8988T (cell line): Measurements from ENCODE around the gene UNC93A.
"Not testable (repeated sequence)": the region's sequence is repeated elsewhere in the genome, so short reads cannot be mapped to it uniquely, and the experiment has no call there.

Experiments
- DNase-seq: peaks from one replicate; pipeline ENCODE4 v3.0.0; 2011

The UNC93A gene

DNA sequence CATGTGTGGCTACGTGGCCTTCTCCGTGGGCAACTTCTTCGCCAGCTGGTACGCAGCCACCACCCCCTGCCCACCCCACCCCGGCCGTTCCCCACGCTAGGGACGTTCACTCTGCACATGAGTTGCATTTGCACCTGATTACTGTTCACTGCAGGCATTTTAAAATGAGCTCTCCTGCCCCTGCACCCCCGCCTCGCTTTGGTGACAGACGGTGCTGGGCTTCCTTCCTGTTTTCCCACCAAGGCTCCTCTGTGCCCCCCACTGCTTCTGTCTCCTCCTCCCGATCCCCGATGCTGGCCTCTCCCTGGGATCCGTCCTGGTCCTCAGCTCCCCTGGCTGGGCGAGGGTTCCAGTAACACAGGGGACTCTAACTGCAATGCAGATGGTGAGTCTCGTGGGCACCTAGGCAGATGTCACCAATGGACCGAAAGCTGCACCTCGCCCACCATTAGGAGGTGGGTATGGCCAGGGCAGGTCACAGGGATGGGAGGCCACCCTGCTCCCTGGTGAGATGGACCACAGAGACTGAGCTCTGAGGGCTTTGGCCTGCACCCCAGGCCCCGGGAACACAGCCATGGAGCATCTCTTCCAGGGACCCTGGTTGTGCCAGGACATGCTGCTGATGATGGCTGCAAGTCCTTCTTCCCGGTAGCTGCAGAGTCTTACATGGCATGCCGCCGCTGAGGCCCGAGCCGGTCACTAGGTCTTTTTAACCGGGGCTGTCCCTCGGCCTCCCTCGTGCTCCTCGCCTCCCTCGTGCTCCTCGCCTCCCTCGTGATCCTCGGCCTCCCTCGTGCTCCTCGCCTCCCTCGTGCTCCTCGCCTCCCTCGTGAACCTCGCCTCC lies 3.8 kb downstream of the UNC93A start:
- DNase-seq, result no peak

DNA sequence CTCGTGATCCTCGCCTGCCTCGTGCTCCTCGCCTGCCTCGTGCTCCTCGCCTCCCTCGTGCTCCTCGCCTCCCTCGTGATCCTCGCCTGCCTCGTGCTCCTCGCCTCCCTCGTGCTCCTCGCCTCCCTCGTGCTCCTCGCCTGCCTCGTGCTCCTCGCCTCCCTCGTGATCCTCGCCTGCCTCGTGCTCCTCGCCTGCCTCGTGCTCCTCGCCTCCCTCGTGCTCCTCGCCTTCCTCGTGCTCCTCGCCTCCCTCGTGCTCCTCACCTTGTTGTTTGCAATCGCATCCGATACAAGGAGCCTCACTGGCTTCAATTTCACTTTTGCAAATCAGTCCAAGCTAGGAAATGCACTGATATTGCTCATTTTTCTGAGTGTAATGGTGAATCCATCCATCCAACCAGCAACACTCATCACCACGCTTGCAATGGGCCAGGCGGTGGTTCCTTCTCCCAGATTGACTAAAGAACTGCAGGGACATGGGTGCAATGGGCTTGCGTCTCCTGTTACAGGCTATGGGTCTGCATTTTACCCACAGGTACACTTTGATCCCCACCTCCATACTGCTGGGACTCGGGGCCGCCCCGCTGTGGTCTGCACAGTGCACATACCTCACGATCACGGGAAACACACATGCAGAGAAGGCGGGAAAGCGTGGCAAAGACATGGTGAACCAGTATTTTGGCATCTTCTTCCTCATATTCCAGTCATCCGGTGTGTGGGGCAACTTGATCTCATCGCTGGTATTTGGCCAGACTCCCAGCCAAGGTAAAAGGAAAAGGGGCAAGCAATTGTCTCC lies 4.6 kb downstream of the UNC93A start:
- no peak for DNase-seq

- no peak for DNase-seq
Measured at GRCh38 chr6:167296293-167296690, 5.2 kb downstream of the UNC93A start.

- DNase-seq, result no peak
Measured at GRCh38 chr6:167296902-167297301, 5.8 kb downstream of the UNC93A start.

DNA sequence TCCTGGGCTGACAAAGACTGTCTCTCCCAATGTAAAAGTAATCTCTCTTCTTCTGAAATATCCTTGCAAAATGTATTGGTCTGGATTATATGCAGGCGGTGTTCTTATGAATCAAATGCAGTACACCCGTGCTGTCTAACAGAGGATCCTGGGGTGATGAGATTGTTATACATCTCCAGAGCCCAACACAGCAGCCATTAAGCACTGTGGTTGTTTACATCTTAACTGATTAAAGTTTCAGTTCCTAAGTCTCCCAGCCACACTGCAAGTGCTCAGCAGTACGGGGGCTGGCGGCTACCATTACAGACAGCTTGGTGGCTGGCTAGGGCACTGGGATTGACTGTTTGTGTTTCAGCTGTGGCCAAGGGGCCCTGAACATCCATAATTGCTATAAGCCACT lies 7.0 kb downstream of the UNC93A start:
- no peak for DNase-seq

- DNase-seq, result no peak
Measured at GRCh38 chr6:167299641-167300308, 8.7 kb downstream of the UNC93A start.

DNA sequence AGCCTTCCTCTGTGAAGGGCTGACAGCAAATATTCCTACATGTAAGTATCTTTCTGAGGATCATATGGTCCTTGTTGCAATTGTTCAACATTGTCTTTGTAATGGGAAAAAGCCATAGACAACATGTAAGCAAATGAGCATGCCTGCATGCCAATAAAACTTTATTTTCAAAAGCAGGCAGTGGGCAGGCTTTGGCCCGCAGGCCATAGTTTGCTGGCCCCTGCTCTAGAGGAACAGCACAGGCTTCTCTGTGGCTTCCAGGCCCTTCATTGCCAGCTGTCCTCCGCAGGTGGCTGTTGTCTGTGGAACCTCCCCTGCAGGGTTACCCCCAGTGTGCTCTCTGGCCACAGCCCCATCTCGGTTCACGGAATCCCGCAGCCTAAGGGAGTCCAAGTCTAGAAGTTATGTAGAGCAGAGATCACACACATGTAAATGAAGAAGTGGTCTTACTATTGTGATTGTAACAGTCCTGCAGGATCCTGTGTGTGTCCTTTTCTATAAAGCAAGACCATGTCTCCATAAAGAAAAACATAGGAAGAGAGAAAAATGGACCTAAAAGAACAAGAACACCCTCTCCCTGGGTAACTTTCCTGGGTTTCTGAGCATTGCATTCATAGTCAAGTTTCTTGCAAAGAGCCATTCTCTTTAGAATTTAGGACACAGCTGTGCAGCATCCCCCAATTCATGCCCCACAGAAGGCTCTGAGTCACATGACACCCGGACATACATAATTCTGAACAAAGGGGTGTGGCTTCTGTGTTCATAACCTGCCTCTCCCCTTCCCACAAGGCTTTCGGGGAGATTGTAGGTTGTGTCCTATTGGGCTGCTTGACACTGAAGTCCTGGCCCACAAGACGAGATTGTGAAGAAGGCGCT lies 10.0 kb downstream of the UNC93A start:
- no peak for DNase-seq

- no peak for DNase-seq
Measured at GRCh38 chr6:167302074-167302473, 11.0 kb downstream of the UNC93A start.

GRCh38 chr6:167302796-167303195 lies 11.7 kb downstream of the UNC93A start:
- DNase-seq, result no peak

- DNase-seq, result no peak
Measured at GRCh38 chr6:167303675-167304625, 12.8 kb downstream of the UNC93A start.

GRCh38 chr6:167304912-167305311 lies 13.8 kb downstream of the UNC93A start:
- DNase-seq, result no peak

GRCh38 chr6:167305796-167306195 lies 14.7 kb downstream of the UNC93A start:
- DNase-seq, result no peak

DNA sequence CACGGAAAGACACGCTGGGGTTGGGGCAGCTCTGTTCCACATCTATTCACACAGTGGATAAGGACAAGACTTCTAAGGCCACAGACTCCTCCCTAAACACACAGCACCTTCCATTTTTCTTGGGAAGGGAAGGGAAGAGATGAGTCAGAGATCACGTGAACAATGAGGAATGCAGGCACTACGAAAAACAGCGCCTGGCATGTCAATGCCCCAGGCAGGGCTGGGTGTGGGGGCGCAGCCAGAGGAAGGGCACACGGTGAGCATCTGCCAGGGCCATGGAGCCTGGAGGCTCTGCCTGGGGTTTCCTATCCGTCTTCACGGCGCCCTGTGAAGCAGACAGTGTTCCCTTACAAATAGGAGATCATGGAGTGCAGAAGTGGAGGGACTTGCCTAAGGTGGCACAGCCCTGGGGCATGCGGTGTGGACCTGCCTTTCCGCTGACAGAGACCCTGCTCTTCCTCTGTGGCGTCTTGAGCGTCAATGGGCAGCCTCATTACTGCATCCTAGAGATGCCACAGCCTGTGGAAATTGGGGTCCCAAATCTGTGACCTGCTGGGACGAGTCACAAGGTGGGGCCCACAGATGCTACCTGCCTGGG lies 15.4 kb downstream of the UNC93A start:
- peak; percentile 46 for DNase-seq

GRCh38 chr6:167307342-167307955 lies 16.3 kb downstream of the UNC93A start:
- no peak for DNase-seq

GRCh38 chr6:167308207-167308606 lies 17.1 kb downstream of the UNC93A start:
- no peak for DNase-seq

DNA sequence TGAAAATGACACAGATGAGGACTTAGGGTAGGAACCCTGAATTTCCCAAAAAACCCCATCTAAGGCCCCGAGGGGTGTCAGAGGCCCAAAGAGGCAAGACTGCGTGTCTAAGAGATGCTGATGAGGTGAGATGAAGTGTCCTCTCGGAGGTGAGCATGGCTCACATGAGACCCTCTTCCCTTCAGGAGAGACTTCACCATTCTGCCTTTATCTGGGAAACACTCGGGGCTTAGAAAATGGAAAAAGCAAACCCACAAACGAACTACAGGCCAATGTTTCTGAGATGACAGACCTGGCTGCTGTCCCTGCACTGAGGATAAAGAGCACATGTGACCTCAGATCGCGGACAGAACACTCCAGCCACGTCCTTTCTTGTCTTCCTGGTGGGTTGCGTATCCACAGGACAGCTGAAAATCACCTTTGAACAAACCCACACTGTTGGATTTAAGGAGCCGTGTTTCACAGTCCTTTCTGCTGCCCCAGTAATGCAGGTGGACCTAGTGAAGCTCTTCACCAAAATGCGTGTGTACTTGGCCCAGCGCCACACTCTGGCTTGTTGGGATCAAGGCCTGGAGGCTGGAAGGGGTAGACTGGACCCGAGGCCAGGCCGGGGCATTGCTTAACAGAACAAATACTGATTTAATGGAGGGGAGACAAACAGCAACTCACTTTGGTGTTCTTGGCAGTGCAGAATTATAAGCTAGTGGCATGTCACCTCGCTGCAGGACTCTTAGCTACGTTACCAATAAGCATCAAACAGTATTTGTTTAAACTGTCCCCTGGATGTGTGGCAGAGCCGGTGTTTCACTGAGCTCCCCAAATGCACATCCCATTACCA lies 18.5 kb downstream of the UNC93A start:
- not testable (repeated sequence) for DNase-seq

DNA sequence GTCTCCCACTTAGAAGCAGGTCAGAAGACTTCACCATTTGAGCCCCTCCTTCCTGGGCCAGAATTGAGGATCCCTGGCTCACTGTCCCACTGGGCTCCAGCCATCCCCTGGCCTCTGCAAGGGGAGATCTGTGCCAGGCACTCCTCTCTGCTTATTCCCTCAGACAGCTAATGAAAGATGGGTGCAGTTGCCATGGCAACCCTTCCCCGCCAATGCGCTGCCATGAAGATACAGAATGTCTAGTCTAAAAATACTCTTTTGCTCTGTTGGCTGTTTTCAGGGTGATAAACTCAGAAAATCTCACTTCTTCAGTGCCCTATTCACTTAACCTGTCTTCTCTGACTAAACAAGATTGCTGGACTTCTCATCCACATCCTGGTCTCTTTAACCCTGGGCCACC lies 20.2 kb downstream of the UNC93A start:
- no peak for DNase-seq

- not testable (repeated sequence) for DNase-seq
Measured at GRCh38 chr6:167311691-167312090, 20.6 kb downstream of the UNC93A start.

- DNase-seq, result no peak
Measured at GRCh38 chr6:167314180-167314821, 23.2 kb downstream of the UNC93A start.
